Measurements from ENCODE around the gene SCMH1. TPM values are rescaled to one million over a fixed set of nuclear protein-coding genes. Genes with fewer than 3 reads are reported as not detected.

Gene SCMH1
- total and polyA plus RNA-seq, 11 donors, result 36.0 to 56.2 (median 43.0) TPM

DNA sequence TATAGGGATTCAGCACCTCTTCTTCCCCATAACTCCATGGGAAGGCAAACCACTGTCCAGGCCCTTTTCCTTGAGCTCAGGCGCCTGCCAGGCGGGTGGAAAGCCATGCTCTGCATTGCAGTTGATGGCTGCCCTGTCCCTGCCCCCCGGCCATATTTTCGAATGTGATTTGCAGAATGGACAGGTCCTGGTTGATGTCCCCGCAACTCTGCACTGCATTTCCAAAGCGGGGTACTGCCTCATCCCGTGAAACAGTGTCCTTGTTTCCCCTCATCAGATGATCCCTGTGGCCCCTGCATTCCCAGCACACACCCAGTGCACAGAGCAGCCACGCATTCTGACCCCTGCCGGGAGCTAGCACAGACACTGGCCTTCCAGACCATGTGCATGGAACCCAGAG is 33.7 kb upstream of the SCMH1 start:
- H3K9me3 ChIP-seq, result no peaks in the 10 kb centered on the region
- DNase-seq (no peak), ATAC-seq (no peak)
- WGBS, 4 donors, result 87 to 95% (median 90%) methylated on average over 7 to 9 of the region's 9 CpGs
- intact Hi-C loops (cut with DNase I), result loop anchor here in 1 of 10 donors (5.0 kb wide), 1 partner anchor 46 kb away; no protein-coding TSS in a partner anchor
- TF ChIP-seq, protein P1, sequence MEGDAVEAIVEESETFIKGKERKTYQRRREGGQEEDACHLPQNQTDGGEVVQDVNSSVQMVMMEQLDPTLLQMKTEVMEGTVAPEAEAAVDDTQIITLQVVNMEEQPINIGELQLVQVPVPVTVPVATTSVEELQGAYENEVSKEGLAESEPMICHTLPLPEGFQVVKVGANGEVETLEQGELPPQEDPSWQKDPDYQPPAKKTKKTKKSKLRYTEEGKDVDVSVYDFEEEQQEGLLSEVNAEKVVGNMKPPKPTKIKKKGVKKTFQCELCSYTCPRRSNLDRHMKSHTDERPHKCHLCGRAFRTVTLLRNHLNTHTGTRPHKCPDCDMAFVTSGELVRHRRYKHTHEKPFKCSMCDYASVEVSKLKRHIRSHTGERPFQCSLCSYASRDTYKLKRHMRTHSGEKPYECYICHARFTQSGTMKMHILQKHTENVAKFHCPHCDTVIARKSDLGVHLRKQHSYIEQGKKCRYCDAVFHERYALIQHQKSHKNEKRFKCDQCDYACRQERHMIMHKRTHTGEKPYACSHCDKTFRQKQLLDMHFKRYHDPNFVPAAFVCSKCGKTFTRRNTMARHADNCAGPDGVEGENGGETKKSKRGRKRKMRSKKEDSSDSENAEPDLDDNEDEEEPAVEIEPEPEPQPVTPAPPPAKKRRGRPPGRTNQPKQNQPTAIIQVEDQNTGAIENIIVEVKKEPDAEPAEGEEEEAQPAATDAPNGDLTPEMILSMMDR (IDR thresholded peaks at IDR 0.05), result no peak
- no peak for TF ChIP-seq POLR2A (IDR thresholded peaks at IDR 0.05)
- H3K4me1 ChIP-seq, result peaks cover 0 to 37% (median 0%) of the 10 kb centered on the region in 12 donors
- peaks cover 0 to 7% (median 0%) of the 10 kb centered on the region in 9 donors for H3K27me3 ChIP-seq
- no peak overlapping the region for H3K27ac ChIP-seq
- H3K4me3 ChIP-seq, result no peak overlapping the region
- no peaks in the 10 kb centered on the region for H3K36me3 ChIP-seq

DNA sequence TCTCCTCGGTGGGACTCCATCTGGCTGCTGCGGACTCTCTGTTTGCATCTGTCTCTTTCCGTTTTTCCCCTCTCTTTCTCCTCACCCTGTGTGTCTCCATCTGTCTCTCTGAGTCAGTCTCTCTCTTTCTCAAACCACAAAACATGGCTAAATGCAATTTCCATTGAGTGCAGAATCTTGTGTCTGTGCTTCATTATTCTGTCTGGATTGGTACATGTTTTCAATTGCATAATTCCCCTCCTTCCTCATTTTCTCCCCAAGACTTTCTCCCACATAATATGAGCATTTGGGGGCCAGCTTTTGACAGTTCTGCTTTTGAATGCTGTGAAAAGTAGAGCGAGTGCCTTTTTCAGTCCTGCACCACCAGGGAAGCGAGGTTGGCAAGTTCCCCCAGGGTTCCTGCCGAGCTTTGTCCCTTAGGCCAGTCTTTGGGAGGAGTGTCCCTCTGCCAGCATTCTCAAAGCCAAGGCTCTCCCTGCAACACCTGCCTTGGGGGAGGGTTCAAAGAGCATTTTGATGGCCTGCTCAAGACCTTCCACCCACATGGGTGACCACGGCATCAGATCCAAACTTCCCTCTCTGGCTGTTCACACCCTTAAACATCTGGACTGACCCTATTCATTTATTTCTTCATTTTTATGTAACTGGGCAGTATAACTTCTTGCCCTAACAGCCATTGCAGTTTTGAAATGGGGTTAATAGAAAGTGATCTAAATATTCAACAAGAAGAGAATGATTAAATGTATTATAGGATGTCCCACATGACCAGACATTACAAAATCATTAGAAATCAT is 32.8 kb upstream of the SCMH1 start:
- H3K9me3 ChIP-seq, result no peaks in the 10 kb centered on the region
- no peaks in the 10 kb centered on the region for H3K36me3 ChIP-seq
- peak overlapping the region in 1 of 12 donors; percentile 46 for H3K27ac ChIP-seq
- WGBS, 4 donors, result 75 to 83% (median 79%) methylated on average over 7 of the region's 7 CpGs
- peak in 3 of 4 donors; percentile 16 to 71 (median 44) for ATAC-seq
- H3K27me3 ChIP-seq, result peaks cover 0 to 7% (median 0%) of the 10 kb centered on the region in 9 donors
- intact Hi-C loops (cut with DNase I), result loop anchor here in 1 of 10 donors (5.0 kb wide), 1 partner anchor 47 kb away; no protein-coding TSS in a partner anchor
- H3K4me1 ChIP-seq, result peaks cover 0 to 37% (median 0%) of the 10 kb centered on the region in 12 donors
- no peak for DNase-seq
- H3K4me3 ChIP-seq, result no peak overlapping the region
- no peak for TF ChIP-seq POLR2A (IDR thresholded peaks at IDR 0.05)
- TF ChIP-seq, protein P1 (IDR thresholded peaks at IDR 0.05), result no peak

DNA sequence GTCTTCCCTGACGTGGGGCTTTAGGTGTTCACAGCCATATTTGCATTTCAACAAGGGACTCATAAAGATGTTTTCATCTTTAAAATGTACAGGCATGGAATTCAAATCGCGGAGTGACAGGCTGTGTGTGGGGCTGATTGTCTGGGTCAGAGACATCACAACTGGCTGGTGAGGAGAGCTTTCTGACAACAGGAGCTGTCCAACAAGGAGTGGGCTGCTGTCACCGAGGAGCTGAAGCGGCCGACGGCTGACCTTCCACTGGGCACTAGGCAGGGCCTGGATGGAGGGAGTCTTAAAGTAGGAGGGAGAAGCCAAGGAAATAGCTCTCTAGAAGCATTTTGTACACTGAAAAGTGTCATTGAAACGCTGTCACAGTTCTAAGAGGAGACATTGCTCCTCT is 30.5 kb upstream of the SCMH1 start:
- Histone ChIP-seq H3K27ac (no peak overlapping the region), H3K9me3 (no peaks in the 10 kb centered on the region), H3K27me3 (peaks cover 0 to 4% (median 0%) of the 10 kb centered on the region in 9 donors), H3K4me3 (no peak overlapping the region), H3K4me1 (peaks cover 0 to 34% (median 0%) of the 10 kb centered on the region in 12 donors), H3K36me3 (no peaks in the 10 kb centered on the region)
- TF ChIP-seq, protein P1 (IDR thresholded peaks at IDR 0.05), result no peak
- TF ChIP-seq POLR2A (IDR thresholded peaks at IDR 0.05), result no peak
- ATAC-seq, result no peak
- WGBS, 4 donors, result 66 to 76% (median 73%) methylated on average over 8 of the region's 8 CpGs
- no peak for DNase-seq
- intact Hi-C loops (cut with DNase I), result no loop called here

DNA sequence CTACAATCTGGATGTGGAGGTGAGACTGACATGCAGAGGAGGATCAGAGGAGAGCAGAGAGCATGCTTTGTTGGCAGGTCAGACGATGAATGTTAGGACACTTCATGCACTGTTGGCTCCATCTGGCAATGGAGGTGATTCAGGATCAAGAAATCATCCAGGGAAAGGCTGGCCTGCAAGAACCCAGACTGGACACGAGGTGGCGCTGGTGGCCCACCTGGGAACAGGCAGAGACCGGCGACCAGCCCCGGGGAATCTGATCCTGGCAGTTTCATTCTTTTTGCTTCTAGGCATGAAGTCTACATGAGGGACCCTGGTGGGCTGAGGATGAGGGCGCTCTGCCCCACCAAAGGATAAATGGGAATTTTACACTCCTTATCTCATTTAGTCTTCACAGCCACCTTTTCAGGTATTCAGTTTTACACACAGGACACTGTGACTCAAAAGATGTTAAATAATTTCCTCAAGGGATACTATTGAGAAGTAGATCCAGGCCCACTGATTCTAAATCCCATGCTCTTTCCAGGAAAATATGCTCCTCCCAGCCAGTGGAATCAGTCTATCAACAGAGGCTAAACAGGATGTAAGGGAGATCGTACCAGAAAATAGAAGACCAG is 26.2 kb upstream of the SCMH1 start:
- Histone ChIP-seq H3K36me3 (no peaks in the 10 kb centered on the region), H3K4me1 (peaks cover 0 to 5% (median 0%) of the 10 kb centered on the region in 12 donors), H3K4me3 (no peak overlapping the region), H3K27me3 (no peaks in the 10 kb centered on the region), H3K27ac (no peak overlapping the region), H3K9me3 (no peaks in the 10 kb centered on the region)
- no peak for TF ChIP-seq POLR2A (IDR thresholded peaks at IDR 0.05)
- TF ChIP-seq, protein P1 (IDR thresholded peaks at IDR 0.05), result peak; percentile 94 to 99 (median 98)
- DNase-seq (peak; percentile 69 to 84 (median 73)), ATAC-seq (peak; percentile 42 to 85 (median 76))
- intact Hi-C loops (cut with DNase I), result loop anchor here in 8 of 10 donors (1.0 to 5.0 kb wide), 9 partner anchors 149 to 249 kb away; no protein-coding TSS in a partner anchor
- 10 to 14% (median 11%) methylated on average over 8 of the region's 8 CpGs for WGBS, 4 donors
